ENCODE results near the gene THSD4. TPM values are rescaled to one million over a fixed set of nuclear protein-coding genes. Genes with fewer than 3 reads are reported as not detected.

Gene THSD4
- total RNA-seq, 2 experiments from 2014 or later: not detected

GRCh38 chr15:71564217-71564616, 448.9 kb downstream of the THSD4 start:
- no peak for DNase-seq (ENCODE audit: low spot score)
- Histone ChIP-seq H3K9me3 (ENCODE audit: low read length) (no peaks in the 10 kb centered on the region), H3K4me1 (ENCODE audit: insufficient read depth, low read length, poor library complexity, severe bottlenecking) (no peaks in the 10 kb centered on the region), H3K79me2 (ENCODE audit: insufficient read depth, low read depth, low read length) (no peaks in the 10 kb centered on the region), H3K4me2 (ENCODE audit: low read length) (no peak overlapping the region), H2AFZ (ENCODE audit: low read length) (no peak overlapping the region), H4K20me1 (ENCODE audit: insufficient read depth, low read length) (no peaks in the 10 kb centered on the region), H3K36me3 (ENCODE audit: insufficient read depth, low read length) (no peaks in the 10 kb centered on the region), H3K27ac (ENCODE audit: low read depth, low read length, poor library complexity, severe bottlenecking) (no peak overlapping the region), H3K9me2 (ENCODE audit: insufficient read depth, low read length) (no peaks in the 10 kb centered on the region), H3K4me3 (ENCODE audit: low read depth, low read length, poor library complexity, severe bottlenecking) (no peak overlapping the region)
- no TSS peak for BruUV-seq (replicated peaks)
- CTCF ChIA-PET (ENCODE audit: unreplicated experiment): no interaction called here
- TF ChIP-seq CTCF (conservative IDR thresholded peaks at IDR 0.05; ENCODE audit: low read length): no peak
- TF ChIP-seq EZH2phosphoT487 (IDR thresholded peaks at IDR 0.05; ENCODE audit: borderline replicate concordance, low read depth, low read length): no peak
- POLR2A ChIA-PET: no interaction called here
- intact Hi-C loops (cut with micrococcal nuclease; ENCODE audit: unreplicated experiment): no loop called here

DNA sequence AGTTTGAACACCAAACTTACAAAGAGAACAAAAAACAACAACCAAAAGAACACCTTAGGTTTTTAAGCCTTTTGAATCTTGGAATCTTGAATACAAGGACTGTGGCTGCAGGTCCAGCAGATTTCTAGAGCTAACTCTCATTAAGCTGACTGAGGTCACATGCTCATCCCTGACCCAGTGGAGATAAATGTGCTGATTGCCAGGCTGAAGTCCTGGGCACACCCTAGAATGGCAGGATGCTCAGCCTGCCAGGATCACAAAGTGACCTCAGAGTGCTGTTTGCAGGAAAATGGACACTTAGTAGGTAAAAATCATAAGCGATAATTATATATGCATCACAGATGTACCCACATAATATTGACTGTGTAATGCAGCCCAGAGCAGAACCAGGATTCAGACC, 449.7 kb downstream of the THSD4 start:
- Histone ChIP-seq H3K36me3 (ENCODE audit: insufficient read depth, low read length) (no peaks in the 10 kb centered on the region), H3K79me2 (ENCODE audit: insufficient read depth, low read depth, low read length) (no peaks in the 10 kb centered on the region), H3K9me3 (ENCODE audit: low read length) (no peaks in the 10 kb centered on the region), H4K20me1 (ENCODE audit: insufficient read depth, low read length) (no peaks in the 10 kb centered on the region), H3K4me3 (ENCODE audit: low read depth, low read length, poor library complexity, severe bottlenecking) (no peak overlapping the region), H3K4me1 (ENCODE audit: insufficient read depth, low read length, poor library complexity, severe bottlenecking) (no peaks in the 10 kb centered on the region), H3K27ac (ENCODE audit: low read depth, low read length, poor library complexity, severe bottlenecking) (no peak overlapping the region), H2AFZ (ENCODE audit: low read length) (no peak overlapping the region), H3K9me2 (ENCODE audit: insufficient read depth, low read length) (no peaks in the 10 kb centered on the region), H3K4me2 (ENCODE audit: low read length) (no peak overlapping the region)
- intact Hi-C loops (cut with micrococcal nuclease; ENCODE audit: unreplicated experiment): no loop called here
- no peak for DNase-seq (ENCODE audit: low spot score)
- POLR2A ChIA-PET: no interaction called here
- BruUV-seq (replicated peaks): no TSS peak
- no peak for TF ChIP-seq CTCF (conservative IDR thresholded peaks at IDR 0.05; ENCODE audit: low read length)
- TF ChIP-seq EZH2phosphoT487 (IDR thresholded peaks at IDR 0.05; ENCODE audit: borderline replicate concordance, low read depth, low read length): no peak
- CTCF ChIA-PET (ENCODE audit: unreplicated experiment): no interaction called here

- Histone ChIP-seq H3K9me2 (ENCODE audit: insufficient read depth, low read length) (no peaks in the 10 kb centered on the region), H3K36me3 (ENCODE audit: insufficient read depth, low read length) (no peaks in the 10 kb centered on the region), H2AFZ (ENCODE audit: low read length) (no peak overlapping the region), H3K4me1 (ENCODE audit: insufficient read depth, low read length, poor library complexity, severe bottlenecking) (no peaks in the 10 kb centered on the region), H4K20me1 (ENCODE audit: insufficient read depth, low read length) (no peaks in the 10 kb centered on the region), H3K27ac (ENCODE audit: low read depth, low read length, poor library complexity, severe bottlenecking) (no peak overlapping the region), H3K79me2 (ENCODE audit: insufficient read depth, low read depth, low read length) (no peaks in the 10 kb centered on the region), H3K4me2 (ENCODE audit: low read length) (no peak overlapping the region), H3K9me3 (ENCODE audit: low read length) (no peaks in the 10 kb centered on the region), H3K4me3 (ENCODE audit: low read depth, low read length, poor library complexity, severe bottlenecking) (no peak overlapping the region)
- no peak for DNase-seq (ENCODE audit: low spot score)
- ChIA-PET CTCF (ENCODE audit: unreplicated experiment) (no interaction called here), POLR2A (no interaction called here)
- no TSS peak for BruUV-seq (replicated peaks)
- TF ChIP-seq EZH2phosphoT487 (IDR thresholded peaks at IDR 0.05; ENCODE audit: borderline replicate concordance, low read depth, low read length) (no peak), CTCF (conservative IDR thresholded peaks at IDR 0.05; ENCODE audit: low read length) (no peak)
- intact Hi-C loops (cut with micrococcal nuclease; ENCODE audit: unreplicated experiment): no loop called here
Observed at GRCh38 chr15:71565631-71566160, 450.4 kb downstream of the THSD4 start.
